HG02884 (cell line): ENCODE measurements around the gene KDELR3.
A peak's percentile ranks its signal among the peaks of the same experiment; 100 is the strongest.

Source experiments
- ATAC-seq: cut with Tn5 transposase; IDR thresholded peaks from one replicate; pipeline ENCODE4 v1.9.1; 2021; ENCODE audit warnings: mild to moderate bottlenecking, moderate library complexity; ENCODE audit not compliant: unreplicated experiment

Gene KDELR3

DNA sequence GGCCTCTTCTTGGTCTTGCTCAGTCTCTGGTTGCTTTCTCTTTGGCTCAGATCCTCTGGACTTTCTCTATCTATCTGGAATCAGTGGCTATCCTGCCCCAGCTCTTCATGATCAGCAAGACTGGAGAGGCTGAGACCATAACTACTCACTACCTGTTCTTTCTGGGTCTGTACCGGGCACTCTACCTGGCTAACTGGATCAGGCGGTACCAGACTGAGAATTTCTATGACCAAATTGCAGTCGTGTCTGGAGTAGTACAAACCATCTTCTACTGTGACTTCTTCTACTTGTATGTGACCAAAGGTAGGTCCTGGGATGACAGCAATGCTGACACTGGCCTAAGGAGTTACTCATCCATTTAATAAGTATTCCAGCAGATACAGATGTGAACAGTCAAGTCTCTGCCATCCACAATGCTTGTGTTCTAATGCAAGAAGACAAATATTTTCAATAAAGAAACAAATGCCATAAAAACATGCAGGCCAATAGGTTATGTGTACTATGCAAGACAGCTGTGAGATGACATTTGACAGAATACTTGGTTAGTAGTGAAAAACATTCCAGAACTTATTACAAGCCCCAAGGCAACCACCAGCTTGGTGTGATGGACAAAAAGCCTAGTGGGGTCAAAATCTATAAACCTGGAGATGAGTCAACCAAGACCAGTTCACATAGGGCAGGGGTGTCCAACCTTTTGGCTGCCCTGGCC is 13.4 kb downstream of the KDELR3 start:
- ATAC-seq: no peak

- ATAC-seq: no peak
These were observed 14.0 kb downstream of the KDELR3 start for GRCh38 chr22:38481871-38482332.

- no peak for ATAC-seq
These were observed 14.9 kb downstream of the KDELR3 start for GRCh38 chr22:38482662-38483308.

- no peak for ATAC-seq
These were observed 16.3 kb downstream of the KDELR3 start for GRCh38 chr22:38484244-38484643.

DNA sequence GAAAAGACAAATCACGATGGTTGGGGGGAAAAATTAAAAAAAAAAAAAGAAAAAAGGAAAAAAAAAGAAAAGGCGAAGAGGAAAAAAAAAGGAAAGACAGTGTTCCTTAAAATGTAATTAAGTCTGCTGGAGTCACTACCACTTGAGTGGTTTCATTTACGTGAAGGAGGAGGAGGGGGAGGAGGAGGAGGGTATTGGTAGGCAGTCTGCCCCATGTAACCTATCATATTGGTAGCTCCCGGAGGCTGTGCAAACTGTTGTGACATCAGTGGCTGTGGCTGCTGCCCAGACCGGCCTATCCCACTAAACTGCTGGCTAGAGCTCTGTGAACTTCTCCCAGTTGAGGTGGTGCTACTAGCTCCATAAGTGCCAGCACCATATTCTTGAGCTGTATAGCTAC is 17.9 kb downstream of the KDELR3 start:
- ATAC-seq: no peak

DNA sequence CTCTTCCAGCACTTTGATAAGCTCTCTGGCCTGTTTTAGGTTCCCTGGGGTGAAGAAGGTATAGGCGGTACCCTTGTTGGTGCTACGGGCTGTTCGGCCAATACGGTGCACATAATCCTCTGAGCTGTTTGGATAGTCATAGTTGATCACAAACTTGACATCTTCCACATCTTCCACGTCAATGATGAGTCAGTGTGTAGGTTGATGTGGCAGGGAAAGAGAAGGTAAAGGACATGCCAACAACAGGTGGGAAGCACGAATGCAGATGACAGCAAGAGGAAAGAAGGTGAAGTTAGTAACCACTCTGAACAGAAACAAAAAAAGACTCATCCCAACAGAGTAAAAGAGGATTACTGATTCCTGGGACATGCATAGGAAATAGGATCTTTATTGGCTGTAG is 20.1 kb downstream of the KDELR3 start:
- ATAC-seq: no peak

- ATAC-seq: no peak
These were observed 21.2 kb downstream of the KDELR3 start for GRCh38 chr22:38489142-38489541.

DNA sequence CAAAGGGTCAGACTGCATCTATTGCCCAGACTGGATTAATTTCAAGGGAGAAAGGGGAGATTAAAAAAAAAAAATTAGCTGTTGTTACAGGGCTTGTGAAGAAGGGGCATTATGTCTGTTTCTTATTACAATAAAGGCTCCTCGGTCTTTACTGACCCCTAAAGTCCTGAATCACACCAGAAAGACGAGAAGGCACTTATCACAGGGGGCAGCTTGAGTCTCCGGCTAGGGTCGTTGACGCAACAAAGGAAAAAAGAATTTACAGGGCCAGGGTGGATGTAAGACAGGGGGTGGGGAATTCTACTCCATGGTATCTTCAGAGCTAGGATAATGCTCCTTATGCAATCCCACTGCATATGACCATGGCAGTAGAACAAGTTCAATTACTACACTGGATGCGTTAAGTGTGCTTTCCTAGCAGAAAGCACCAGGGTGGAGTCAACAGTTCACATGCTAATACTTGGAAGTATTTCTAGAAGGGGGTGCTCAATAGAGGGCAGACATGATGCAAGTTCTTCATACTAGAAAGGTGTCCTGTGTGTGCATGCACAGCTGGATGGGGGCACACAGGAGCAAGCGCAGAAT is 21.8 kb downstream of the KDELR3 start:
- no peak for ATAC-seq

- no peak for ATAC-seq
These were observed 22.6 kb downstream of the KDELR3 start for GRCh38 chr22:38490475-38490874.

GRCh38 chr22:38490915-38491314 is 23.0 kb downstream of the KDELR3 start:
- ATAC-seq: no peak

GRCh38 chr22:38491707-38492348 is 23.9 kb downstream of the KDELR3 start:
- ATAC-seq: no peak

- ATAC-seq: no peak
These were observed 26.6 kb downstream of the KDELR3 start for GRCh38 chr22:38494498-38494897.

DNA sequence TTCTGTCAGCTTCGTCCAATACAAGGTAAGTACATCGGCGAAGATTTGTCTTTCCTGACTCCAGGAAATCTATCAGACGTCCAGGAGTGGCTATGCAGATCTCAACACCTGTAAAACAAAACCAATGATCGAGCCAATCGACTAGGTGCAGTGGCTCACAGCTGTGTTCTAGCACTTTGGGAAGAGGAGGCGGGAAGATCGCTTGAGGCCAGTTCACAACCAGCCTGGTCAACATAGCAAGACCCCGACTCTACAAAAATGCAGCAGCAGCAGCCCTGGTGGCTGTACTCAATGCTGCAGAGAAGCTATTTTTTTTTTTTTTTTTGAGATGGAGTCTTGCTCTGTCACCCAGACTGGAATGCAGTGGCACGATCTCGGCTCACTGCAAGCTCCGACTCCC is 27.0 kb downstream of the KDELR3 start:
- no peak for ATAC-seq

GRCh38 chr22:38497869-38498268 is 30.0 kb downstream of the KDELR3 start:
- ATAC-seq: no peak

DNA sequence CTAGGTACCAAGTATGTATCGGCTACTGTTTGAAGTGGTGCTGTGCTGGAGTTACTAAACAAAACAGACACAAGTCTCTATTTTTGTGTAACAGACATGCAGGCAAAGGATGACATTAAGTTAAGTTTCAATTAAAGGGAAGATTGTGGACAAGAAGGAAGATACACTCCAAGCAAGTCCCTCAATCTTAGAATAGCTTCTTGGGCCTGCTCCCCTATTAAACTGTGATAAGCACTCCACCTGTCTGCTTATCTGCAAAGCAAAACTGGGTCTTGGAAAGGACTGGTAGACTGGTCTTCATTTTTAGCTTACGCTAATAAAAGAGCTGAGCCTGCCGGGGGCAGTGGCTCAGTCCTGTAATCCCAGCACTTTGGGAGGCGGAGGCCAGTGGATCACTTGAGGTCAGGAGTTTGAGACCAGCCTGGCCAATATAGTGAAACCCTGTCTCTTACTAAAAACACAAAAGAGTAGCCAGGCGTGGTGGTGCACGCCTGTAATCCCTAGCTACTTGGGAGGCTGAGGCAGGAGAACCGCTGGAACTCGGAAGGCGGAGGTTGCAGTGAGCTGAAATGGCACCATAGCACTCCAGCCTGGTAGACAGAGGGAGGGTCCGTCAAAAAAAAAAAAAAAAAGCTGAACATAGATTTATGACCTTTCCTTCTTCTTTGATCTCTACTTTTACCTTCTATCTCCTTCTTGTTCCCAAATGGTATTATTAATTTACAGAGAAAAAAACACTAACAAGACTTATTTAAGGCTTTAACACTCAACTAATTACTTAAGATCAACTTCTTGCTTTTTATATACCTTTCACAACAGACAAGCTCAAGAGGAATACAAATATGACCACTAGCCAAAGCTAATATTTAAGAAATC is 34.1 kb downstream of the KDELR3 start:
- ATAC-seq: no peak

GRCh38 chr22:38503021-38503420 is 35.1 kb downstream of the KDELR3 start:
- no peak for ATAC-seq

DNA sequence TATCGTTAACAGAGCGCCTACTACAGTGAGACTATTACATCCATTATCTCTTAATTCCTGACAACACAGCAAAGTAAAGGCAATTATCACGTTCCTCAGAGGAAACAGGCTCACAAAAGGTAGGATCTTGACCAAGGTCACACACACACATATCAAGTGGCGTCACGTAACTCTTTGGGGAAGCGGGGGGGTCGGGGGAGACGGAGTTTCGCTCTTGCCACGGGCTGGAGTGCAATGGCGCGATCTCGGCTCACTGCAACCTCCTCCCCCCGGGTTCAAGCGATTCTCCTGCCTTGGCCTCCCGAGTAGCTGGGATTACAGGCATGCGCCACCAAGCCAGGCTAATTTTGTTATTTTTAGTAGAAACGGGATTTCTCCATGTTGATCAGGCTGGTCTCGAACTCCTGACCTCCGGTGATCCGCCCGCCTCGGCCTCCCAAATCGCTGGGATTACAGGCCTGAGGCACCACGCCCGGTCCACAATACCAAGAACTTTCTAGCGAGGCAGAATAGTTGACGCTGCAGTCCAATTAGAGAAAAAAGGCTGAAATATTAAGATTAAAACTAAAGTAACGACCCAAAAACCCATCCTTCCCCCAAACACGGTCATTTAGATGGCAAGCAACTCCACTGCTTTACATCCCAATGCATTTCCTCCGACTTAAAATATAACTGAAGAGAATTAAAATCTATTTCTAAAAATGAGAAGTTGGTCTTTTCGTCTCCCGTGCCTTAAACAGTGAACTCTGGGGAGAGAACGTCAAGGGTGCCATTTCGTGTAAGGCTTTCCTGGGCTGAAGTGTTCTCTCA is 37.0 kb downstream of the KDELR3 start:
- ATAC-seq: no peak

DNA sequence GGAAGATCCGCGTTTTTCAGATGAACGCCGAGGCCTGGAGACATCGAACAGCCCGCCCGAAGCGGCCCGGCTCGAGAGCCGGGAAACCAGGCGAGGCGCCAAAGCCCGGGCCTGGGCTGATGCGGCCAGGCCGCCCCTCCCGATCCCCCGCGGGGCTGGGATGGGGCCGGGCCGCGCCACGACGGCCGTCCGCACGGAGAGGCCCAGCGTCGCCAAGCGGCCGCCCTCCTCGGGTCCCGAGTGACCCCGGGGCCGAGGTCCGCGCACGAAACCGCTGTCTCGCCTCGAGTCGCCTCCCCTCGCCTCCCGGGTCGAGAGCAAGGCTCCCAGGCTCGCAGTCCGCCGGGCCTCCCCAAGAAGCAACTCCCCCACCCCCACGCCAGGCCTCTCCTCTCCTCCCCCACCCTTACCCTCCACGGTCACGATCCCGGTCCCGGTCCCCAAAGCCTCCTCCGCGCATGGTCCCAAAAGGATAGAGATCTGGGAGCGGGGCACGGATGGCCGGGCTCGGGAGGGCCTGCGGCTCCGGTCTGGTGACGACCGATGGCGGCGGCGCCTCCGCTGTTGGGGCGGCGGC is 37.7 kb downstream of the KDELR3 start:
- peak; percentile 23 for ATAC-seq

DNA sequence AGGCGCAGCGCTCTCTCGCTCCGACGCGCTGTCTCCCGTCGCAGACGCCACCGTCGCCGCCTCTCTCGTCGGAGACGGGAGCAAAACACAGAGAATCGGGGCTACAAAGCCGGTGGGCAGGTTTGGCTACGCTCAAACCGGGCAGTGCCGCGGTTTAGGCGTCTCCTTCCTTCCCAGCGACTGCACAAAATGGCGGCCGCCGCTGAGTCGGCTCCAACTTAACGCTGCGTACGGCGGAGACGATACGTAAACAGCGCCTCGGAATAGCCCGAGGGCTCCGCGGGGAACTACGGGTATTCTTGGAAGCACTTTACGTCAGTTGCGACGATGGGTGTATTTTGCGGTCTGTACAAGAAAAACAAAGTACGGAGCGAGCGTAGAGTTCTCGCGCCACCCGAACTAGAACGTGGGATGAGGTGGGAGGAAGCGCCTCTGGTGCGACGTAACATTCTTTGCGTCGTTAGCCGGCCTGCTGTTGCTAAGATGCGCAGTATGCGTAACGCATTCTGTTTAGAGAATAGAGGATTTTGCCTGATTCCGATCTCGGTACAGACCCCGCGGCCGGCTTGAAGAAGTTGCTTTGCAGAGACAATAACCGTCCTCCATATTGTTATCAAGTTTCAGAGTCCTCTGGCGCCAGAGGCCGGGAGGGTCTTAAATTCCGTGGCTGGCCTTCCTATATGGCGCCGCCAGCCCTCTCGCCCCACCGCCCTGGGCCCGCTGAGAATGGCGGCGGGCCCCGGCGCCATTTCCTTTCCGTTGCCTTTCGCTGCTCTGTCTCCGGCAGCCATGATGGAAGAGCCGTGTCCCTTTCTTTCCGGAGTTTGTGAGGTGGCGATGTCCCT is 38.4 kb downstream of the KDELR3 start, which contains the start of gene DDX17:
Gene DDX17 (minus strand): TSS at position 194 of the 845 bp plus-strand sequence.
- peak; percentile 71 for ATAC-seq
